Measurements from ENCODE around the gene TRPM7.

TRPM7 gene

DNA sequence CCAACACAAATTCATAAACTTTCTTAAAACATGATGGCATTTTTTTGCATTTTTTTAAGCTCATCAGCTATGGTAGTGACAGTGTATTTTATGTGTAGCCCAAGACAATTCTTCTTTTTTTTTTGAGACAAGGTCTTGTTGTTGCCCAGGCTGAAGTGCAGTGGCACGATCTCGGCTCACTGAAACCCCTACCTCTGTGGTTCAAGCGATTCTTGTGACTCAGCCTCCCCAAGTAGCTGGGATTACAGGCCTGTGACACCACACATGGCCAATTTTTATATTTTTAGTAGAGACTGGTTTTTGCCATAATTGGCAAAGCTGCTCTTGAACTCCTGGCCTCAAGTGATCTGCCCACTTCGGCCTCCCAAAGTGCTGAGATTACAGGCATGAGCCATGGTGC is 122.8 kb downstream of the TRPM7 start:
- TF ChIP-seq, protein P1, sequence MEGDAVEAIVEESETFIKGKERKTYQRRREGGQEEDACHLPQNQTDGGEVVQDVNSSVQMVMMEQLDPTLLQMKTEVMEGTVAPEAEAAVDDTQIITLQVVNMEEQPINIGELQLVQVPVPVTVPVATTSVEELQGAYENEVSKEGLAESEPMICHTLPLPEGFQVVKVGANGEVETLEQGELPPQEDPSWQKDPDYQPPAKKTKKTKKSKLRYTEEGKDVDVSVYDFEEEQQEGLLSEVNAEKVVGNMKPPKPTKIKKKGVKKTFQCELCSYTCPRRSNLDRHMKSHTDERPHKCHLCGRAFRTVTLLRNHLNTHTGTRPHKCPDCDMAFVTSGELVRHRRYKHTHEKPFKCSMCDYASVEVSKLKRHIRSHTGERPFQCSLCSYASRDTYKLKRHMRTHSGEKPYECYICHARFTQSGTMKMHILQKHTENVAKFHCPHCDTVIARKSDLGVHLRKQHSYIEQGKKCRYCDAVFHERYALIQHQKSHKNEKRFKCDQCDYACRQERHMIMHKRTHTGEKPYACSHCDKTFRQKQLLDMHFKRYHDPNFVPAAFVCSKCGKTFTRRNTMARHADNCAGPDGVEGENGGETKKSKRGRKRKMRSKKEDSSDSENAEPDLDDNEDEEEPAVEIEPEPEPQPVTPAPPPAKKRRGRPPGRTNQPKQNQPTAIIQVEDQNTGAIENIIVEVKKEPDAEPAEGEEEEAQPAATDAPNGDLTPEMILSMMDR (IDR thresholded peaks at IDR 0.05; ENCODE audit: insufficient read depth, missing control alignments): no peak
- FAIRE-seq: no peak
- no peak for DNase-seq (ENCODE audit: insufficient read length, low spot score)

DNA sequence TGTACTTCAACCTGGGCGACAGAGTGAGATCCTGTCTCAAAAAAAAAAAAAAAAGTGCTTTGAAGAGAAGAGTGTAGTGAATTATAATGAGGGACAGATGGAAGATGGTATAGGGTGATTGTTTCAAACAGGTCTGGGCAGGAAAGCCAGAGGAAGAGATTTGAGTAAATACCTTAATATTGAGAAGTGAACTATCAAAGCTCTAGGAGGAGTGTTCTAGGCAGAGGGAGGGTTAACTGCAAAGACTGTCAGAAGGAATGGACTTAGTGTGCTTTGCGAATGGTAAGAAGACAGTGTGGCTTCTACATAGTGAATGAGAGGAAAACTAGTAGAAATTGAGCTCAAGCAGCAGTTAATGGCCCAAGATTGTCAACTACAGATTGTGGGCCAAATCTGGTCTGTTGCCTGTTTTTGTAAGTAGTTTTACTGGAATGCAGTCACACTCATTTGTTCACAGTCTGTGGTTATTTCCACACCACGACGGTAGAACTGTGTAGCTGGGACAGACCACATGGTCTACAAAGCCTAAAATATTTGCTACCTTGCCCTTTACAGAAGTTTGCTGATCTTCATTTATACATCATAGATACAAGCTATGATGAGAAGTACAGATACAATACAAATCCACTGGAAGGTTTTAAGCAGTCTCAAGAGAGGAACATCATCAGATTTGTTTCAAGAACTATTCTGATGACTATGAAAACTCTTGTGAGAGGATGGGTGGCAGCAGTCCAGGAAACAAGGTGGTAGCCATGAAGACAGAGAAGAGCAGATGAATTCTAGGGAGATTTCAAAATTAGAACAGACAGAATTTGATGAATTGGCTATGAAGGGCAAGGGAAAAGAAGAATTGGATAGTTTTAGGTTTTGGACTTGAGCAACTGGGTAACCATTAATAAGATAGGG is 123.6 kb downstream of the TRPM7 start:
- no peak for DNase-seq (ENCODE audit: insufficient read length, low spot score)
- TF ChIP-seq, protein P1 (IDR thresholded peaks at IDR 0.05; ENCODE audit: insufficient read depth, missing control alignments): no peak
- FAIRE-seq: no peak

DNA sequence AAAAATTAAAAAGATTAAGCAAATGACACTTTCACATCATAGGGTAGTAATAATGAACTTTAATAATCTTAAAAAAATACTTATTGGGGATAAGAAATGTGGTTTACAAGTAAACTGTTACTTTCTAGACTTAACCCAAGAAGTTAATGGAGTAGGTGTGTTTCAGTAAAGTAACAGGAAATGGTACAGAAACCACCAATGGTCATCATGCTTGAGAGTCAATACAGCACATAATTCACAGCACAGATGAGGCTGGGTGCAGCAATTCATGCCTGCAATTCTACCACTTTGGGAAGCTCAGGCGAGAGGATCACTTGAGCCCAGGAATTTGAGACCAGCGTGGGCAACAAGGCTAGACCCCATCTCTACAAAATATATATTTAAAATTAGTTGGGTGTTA is 128.6 kb downstream of the TRPM7 start:
- FAIRE-seq: no peak
- TF ChIP-seq, protein P1 (IDR thresholded peaks at IDR 0.05; ENCODE audit: insufficient read depth, missing control alignments): no peak
- no peak for DNase-seq (ENCODE audit: insufficient read length, low spot score)

DNA sequence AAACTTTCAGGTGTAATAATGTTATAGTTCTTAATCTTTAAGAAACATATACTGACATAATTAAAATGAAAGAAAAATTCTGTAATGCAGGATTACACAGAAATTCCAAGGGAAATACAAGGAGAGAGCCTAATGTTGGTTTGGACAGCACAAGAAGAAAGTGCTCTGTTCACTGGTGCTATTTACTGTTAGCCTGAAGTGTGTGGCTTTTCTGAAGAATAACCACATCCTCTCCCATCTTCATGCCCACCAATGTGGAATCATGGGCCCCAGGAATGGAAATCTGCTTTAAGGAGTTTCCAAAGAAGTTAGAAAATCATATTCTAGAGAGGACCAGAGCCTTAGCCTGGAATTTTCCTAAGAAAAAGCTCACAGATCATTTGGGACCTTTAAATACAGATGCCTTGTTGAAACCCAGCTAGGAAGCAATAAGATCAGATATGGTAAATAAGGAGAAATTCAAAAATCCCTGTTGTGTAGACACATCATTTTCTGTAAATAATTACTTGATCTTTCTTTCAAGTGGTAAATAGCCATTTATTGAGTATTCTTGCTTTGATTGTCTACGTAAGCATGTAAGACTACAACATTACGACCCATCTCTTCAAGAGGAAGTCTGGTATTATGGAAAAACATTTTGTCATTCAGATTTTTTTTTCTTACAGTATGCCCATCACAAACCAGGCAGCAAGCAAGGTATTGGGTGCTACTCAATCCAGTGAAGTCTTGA is 129.8 kb downstream of the TRPM7 start:
- DNase-seq (ENCODE audit: insufficient read length, low spot score) (no peak), FAIRE-seq (no peak)
- TF ChIP-seq, protein P1 (IDR thresholded peaks at IDR 0.05; ENCODE audit: insufficient read depth, missing control alignments): no peak

DNA sequence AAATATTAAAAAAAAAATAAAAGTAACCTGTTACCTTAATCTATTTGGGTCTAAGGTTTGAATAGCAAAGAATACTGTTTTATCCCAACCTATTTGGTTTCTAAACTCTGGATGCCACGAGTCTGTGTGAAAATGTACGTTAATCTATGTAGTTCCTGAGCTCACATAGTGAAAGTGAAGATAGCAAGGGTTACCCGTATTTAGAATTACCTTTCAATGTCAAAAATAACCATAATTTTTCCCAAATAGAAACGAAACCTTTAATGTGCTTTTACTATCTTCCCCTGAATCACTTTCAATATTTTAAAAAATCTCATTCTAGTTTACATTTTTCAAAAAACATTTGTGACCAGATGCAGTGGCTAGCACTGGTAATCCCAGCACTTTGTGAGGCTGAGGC is 134.4 kb downstream of the TRPM7 start:
- TF ChIP-seq, protein P1 (IDR thresholded peaks at IDR 0.05; ENCODE audit: insufficient read depth, missing control alignments): no peak
- DNase-seq (ENCODE audit: insufficient read length, low spot score) (no peak), FAIRE-seq (no peak)

DNA sequence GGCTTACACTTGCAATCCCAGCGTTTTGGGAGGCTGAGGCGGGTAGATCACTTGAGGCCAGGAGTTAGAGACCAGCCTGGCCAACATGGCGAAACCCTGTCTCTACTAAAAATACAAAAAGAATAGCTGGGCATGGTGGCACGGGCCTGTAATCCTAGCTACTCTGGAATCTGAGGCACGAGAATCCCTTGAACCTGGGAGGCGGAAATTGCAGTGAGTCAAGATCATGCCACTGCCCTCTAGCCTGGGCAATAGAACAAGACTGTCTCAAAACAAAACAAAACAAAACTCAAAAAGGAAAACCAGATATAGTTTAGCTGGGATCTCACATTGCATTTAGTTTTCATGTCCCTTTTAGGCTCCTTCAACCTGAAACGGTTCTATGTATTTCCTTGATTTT is 137.3 kb downstream of the TRPM7 start:
- DNase-seq (ENCODE audit: insufficient read length, low spot score) (no peak), FAIRE-seq (no peak)
- TF ChIP-seq, protein P1 (IDR thresholded peaks at IDR 0.05; ENCODE audit: insufficient read depth, missing control alignments): no peak

DNA sequence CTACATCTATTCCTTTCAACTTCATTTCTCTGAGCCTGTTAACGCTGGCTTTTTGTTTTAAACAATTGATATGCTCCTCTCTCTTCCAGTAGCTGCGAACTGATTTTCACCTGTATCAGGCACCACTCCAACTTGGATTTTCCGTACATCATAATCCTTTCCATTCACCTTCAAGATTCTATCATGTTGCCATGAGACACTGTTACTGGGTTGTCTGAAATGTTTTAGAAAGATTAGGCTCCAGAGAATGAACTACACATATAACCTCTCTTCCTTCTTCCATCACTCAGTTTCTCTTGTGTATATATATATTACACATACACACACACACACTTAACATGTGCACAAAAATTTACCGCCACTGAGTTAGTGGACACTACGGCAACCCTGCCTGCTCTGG is 140.0 kb downstream of the TRPM7 start, which contains the start of gene USP50:
TSS of gene USP50 (minus strand) at position 101 of the 400 bp plus-strand sequence. CDS start 141 bp downstream, outside the sequence.
- TF ChIP-seq, protein P1 (IDR thresholded peaks at IDR 0.05; ENCODE audit: insufficient read depth, missing control alignments): no peak

More for the DNA sequence above, 140.0 kb downstream of the TRPM7 start, which contains the start of gene USP50:
- no peak for FAIRE-seq
- no peak for DNase-seq (ENCODE audit: insufficient read length, low spot score)
